Hepatocyte (in vitro differentiated cells): ENCODE results near the gene GPC3. TPM values are rescaled to one million over a fixed set of nuclear protein-coding genes. Genes with fewer than 3 reads are reported as not detected.
A peak's percentile ranks its signal among the peaks of the same experiment; 100 is the strongest.

Experiments used
- DNase-seq: peaks from one replicate; pipeline ENCODE4 v3.0.0-alpha.2; 2016; ENCODE audit warnings: low spot score
- H2AFZ ChIP-seq: fragments of 200-600 bp; sonication (generic); 2 replicates; pipeline ENCODE4 v1.6.0; 2016; ENCODE audit warnings: antibody characterized with exemption, mild to moderate bottlenecking
- H3K27ac ChIP-seq: fragments of 200-600 bp; sonication (generic); 2 replicates; pipeline ENCODE4 v1.5.1; 2016; ENCODE audit warnings: mild to moderate bottlenecking
- H3K27me3 ChIP-seq: fragments of 200-600 bp; sonication (generic); 2 replicates; pipeline ENCODE4 v1.6.1; 2016
- H3K36me3 ChIP-seq: fragments of 200-600 bp; sonication (generic); replicated peaks from 2 replicates; pipeline ENCODE4 v1.5.1; 2016; ENCODE audit warnings: low read depth; ENCODE audit not compliant: insufficient read depth
- H3K4me1 ChIP-seq: fragments of 200-600 bp; sonication (generic); 2 replicates; pipeline ENCODE4 v1.5.1; 2016; ENCODE audit warnings: mild to moderate bottlenecking, moderate library complexity; ENCODE audit not compliant: insufficient read depth
- H3K4me2 ChIP-seq: fragments of 200-600 bp; sonication (generic); 2 replicates; pipeline ENCODE4 v1.6.0; 2016
- H3K4me3 ChIP-seq: fragments of 200-600 bp; sonication (generic); 2 replicates; pipeline ENCODE4 v1.5.1; 2016; ENCODE audit warnings: mild to moderate bottlenecking
- H3K79me2 ChIP-seq: fragments of 200-600 bp; sonication (generic); 2 replicates; pipeline ENCODE4 v1.6.0; 2017; ENCODE audit warnings: mild to moderate bottlenecking
- H3K9me2 ChIP-seq: fragments of 200-600 bp; sonication (generic); replicated peaks from 2 replicates; pipeline ENCODE4 v1.6.0; 2017; ENCODE audit warnings: mild to moderate bottlenecking; ENCODE audit not compliant: insufficient read depth
- H3K9me3 ChIP-seq: fragments of 200-600 bp; sonication (generic); 2 replicates; pipeline ENCODE4 v1.5.1; 2016; ENCODE audit warnings: low read depth, mild to moderate bottlenecking
- H4K20me1 ChIP-seq: fragments of 200-600 bp; sonication (generic); 2 replicates; pipeline ENCODE4 v1.6.0; 2016; ENCODE audit warnings: mild to moderate bottlenecking; ENCODE audit not compliant: insufficient read depth, poor library complexity, severe bottlenecking
- CTCF ChIP-seq: fragments of 200-600 bp; sonication (generic); IDR thresholded peaks from 2 replicates; pipeline ENCODE4 v1.5.1; 2016; ENCODE audit warnings: antibody characterized with exemption, mild to moderate bottlenecking; ENCODE audit not compliant: poor library complexity
- EZH2 ChIP-seq: fragments of 200-600 bp; sonication (generic); IDR thresholded peaks from 2 replicates; pipeline ENCODE4 v1.6.1; 2016; ENCODE audit warnings: antibody characterized with exemption, mild to moderate bottlenecking, borderline replicate concordance
- EZH2phosphoT487 ChIP-seq: fragments of 200-600 bp; sonication (generic); IDR thresholded peaks from one replicate; pipeline ENCODE4 v1.6.1; 2018; ENCODE audit warnings: antibody characterized with exemption, mild to moderate bottlenecking, low read depth, moderate library complexity; ENCODE audit not compliant: unreplicated experiment, severe bottlenecking
- WGBS: methylation state at CpG from one replicate; pipeline ENCODE4 v1.1.6; 2016; ENCODE audit warnings: low lambda C conversion rate; ENCODE audit errors: missing lambda C conversion rate; 5-methylcytosine and 5-hydroxymethylcytosine counted together
- polyA plus RNA-seq: library from polyadenylated mRNA; unstranded; fragments of >200 nt; fragmentation: Nextera tagmentation; extraction: Ambion mirVana; gene quantifications from 2 replicates; pipeline ENCODE4 v1.2.1, GENCODE V29; 2016
- total RNA-seq: library from RNA; depleted of rRNA; stranded (reverse); fragments of >200 nt; gene quantifications from 2 replicates; pipeline ENCODE4 v1.2.3, GENCODE V29; 2014

GPC3 gene
- total and polyA plus RNA-seq, 2 experiments from 2014 or later, result 789 to 860 TPM

- no peaks in the 10 kb centered on the region for H3K9me2 ChIP-seq
- WGBS, result 57% methylated on average over 2 of the region's 2 CpGs
- H3K27me3 ChIP-seq, result no peaks in the 10 kb centered on the region
- H3K79me2 ChIP-seq, result peaks cover 2% of the 10 kb centered on the region
- peaks cover 3% of the 10 kb centered on the region for H3K4me1 ChIP-seq
- no peaks in the 10 kb centered on the region for H3K9me3 ChIP-seq
- no peaks in the 10 kb centered on the region for H3K36me3 ChIP-seq
- no peak for DNase-seq
- TF ChIP-seq EZH2, result no peak
- TF ChIP-seq EZH2phosphoT487, result no peak
- no peak for TF ChIP-seq CTCF
- H3K4me3 ChIP-seq, result no peak overlapping the region
- no peaks in the 10 kb centered on the region for H4K20me1 ChIP-seq
- H3K27ac ChIP-seq, result peak overlapping the region; percentile 9
- H2AFZ ChIP-seq, result no peak overlapping the region
- no peak overlapping the region for H3K4me2 ChIP-seq
Measured at GRCh38 chrX:133783274-133783673, 202.1 kb downstream of the GPC3 start.

GRCh38 chrX:133781174-133781573, 204.2 kb downstream of the GPC3 start:
- H3K9me3 ChIP-seq, result no peaks in the 10 kb centered on the region
- no peak overlapping the region for H3K4me3 ChIP-seq
- no peak for DNase-seq
- no peaks in the 10 kb centered on the region for H3K9me2 ChIP-seq
- no peak for TF ChIP-seq EZH2phosphoT487
- TF ChIP-seq CTCF, result no peak
- no peak for TF ChIP-seq EZH2
- H4K20me1 ChIP-seq, result no peaks in the 10 kb centered on the region
- H3K4me2 ChIP-seq, result no peak overlapping the region
- no peak overlapping the region for H3K27ac ChIP-seq
- H3K79me2 ChIP-seq, result peaks cover 2% of the 10 kb centered on the region
- H3K27me3 ChIP-seq, result no peaks in the 10 kb centered on the region
- no peak overlapping the region for H2AFZ ChIP-seq
- WGBS, result 69% methylated on average over 1 of the region's 1 CpG
- H3K4me1 ChIP-seq, result peaks cover 3% of the 10 kb centered on the region
- no peaks in the 10 kb centered on the region for H3K36me3 ChIP-seq

GRCh38 chrX:133776072-133776471, 209.3 kb downstream of the GPC3 start:
- Histone ChIP-seq H3K4me3 (no peak overlapping the region), H3K4me2 (no peak overlapping the region), H2AFZ (no peak overlapping the region), H4K20me1 (no peaks in the 10 kb centered on the region), H3K27me3 (no peaks in the 10 kb centered on the region), H3K79me2 (no peaks in the 10 kb centered on the region), H3K27ac (no peak overlapping the region), H3K36me3 (no peaks in the 10 kb centered on the region), H3K4me1 (no peaks in the 10 kb centered on the region), H3K9me3 (no peaks in the 10 kb centered on the region), H3K9me2 (no peaks in the 10 kb centered on the region)
- WGBS, result 75% methylated on average over 7 of the region's 7 CpGs
- TF ChIP-seq CTCF (peak; percentile 25), EZH2phosphoT487 (no peak), EZH2 (no peak)
- no peak for DNase-seq

- Histone ChIP-seq H3K4me3 (no peak overlapping the region), H3K36me3 (no peaks in the 10 kb centered on the region), H4K20me1 (no peaks in the 10 kb centered on the region), H3K27me3 (no peaks in the 10 kb centered on the region), H3K9me3 (no peaks in the 10 kb centered on the region), H3K27ac (no peak overlapping the region), H3K4me1 (no peaks in the 10 kb centered on the region), H3K4me2 (no peak overlapping the region), H3K9me2 (no peaks in the 10 kb centered on the region), H3K79me2 (no peaks in the 10 kb centered on the region), H2AFZ (no peak overlapping the region)
- WGBS, result 75% methylated on average over 1 of the region's 1 CpG
- no peak for TF ChIP-seq EZH2phosphoT487
- no peak for TF ChIP-seq EZH2
- no peak for TF ChIP-seq CTCF
- DNase-seq, result no peak
Measured at GRCh38 chrX:133774807-133775206, 210.6 kb downstream of the GPC3 start.
